Measurements from ENCODE around the gene GUCD1. TPM values are rescaled to one million over a fixed set of nuclear protein-coding genes. Genes with fewer than 3 reads are reported as not detected.
A peak's percentile ranks its signal among the peaks of the same experiment; 100 is the strongest.
"Not testable (repeated sequence)": the region's sequence is repeated elsewhere in the genome, so short reads cannot be mapped to it uniquely, and the experiment has no call there.

GUCD1 gene
- total and polyA plus RNA-seq, 2 of the 8 experiments (the other 6 are each of a cell fraction or from before 2014, with no cell fraction given): 85.2 to 128 TPM

GRCh38 chr22:24602105-24602749 lies 47.3 kb upstream of the GUCD1 start:
- Histone ChIP-seq H3K4me1 (replicated peaks in 1 of 4; ENCODE audit: control insufficient read depth in 3 of 4, insufficient read depth in 4 of 4, low read length in 3 of 4) (peaks cover 4 to 16% (median 11%) of the 10 kb centered on the region in 4 experiments), H2BK12ac (ENCODE audit: low read depth, low read length) (peak overlapping the region; percentile 27; the same call in 1 of the 2 replicates), H2AK5ac (ENCODE audit: low read depth, low read length) (peak overlapping the region; percentile 53; the same call in 1 of the 2 replicates)
- H3K4ac ChIP-seq (replicated peaks; ENCODE audit: insufficient read length, low read depth, low read length); H3K27ac ChIP-seq (ENCODE audit: low read depth, low read length); H4K20me1 ChIP-seq (replicated peaks in 1 of 2; ENCODE audit: control insufficient read depth in 1 of 2, insufficient read depth in 2 of 2, low read length in 2 of 2); H3K56ac ChIP-seq (replicated peaks; ENCODE audit: insufficient read length, low read depth, low read length); H3K9ac ChIP-seq (replicated peaks in 1 of 4; ENCODE audit: extremely low read depth in 1 of 4, low read depth in 3 of 4, low read length in 3 of 4); H3K4me2 ChIP-seq (ENCODE audit: insufficient read depth in 1 of 2, low read depth in 2 of 2, low read length in 2 of 2); H3K36me3 ChIP-seq (ENCODE audit: control insufficient read depth in 2 of 4, insufficient read depth in 4 of 4, low read length in 3 of 4); H3K9me3 ChIP-seq (ENCODE audit: insufficient read depth in 2 of 2, low read depth in 1 of 2, low read length in 1 of 2); H2BK5ac ChIP-seq (ENCODE audit: low read depth, low read length); H3K79me2 ChIP-seq (ENCODE audit: control insufficient read depth in 1 of 2, insufficient read depth in 2 of 2, low read length in 2 of 2); H4K5ac ChIP-seq (ENCODE audit: insufficient read length, low read depth, low read length); H2AFZ ChIP-seq (ENCODE audit: low read length); H3K14ac ChIP-seq (ENCODE audit: insufficient read length); H3K4me3 ChIP-seq (ENCODE audit: extremely low read depth in 1 of 4, insufficient read depth in 2 of 4, low read depth in 3 of 4, low read length in 4 of 4); H3K23ac ChIP-seq (ENCODE audit: insufficient read length); H3K79me1 ChIP-seq (ENCODE audit: low read depth, low read length); H3K27me3 ChIP-seq (replicated peaks in 1 of 4; ENCODE audit: control insufficient read depth in 3 of 4, extremely low read depth in 1 of 4, insufficient read depth in 3 of 4, low read length in 3 of 4); H2BK20ac ChIP-seq (ENCODE audit: low read length); H3K18ac ChIP-seq (ENCODE audit: extremely low read depth, low read length); FAIRE-seq; H4K91ac ChIP-seq (replicated peaks; ENCODE audit: insufficient read length, low read length); H2BK120ac ChIP-seq (replicated peaks; ENCODE audit: low read depth, low read length); CTCF ChIA-PET (ENCODE audit: partially characterized antibody); H3K23me2 ChIP-seq (ENCODE audit: low read depth, low read length); DNase-seq (ENCODE audit: low read depth in 1 of 2, low spot score in 2 of 2); H2BK15ac ChIP-seq (ENCODE audit: low read length); H4K8ac ChIP-seq (ENCODE audit: extremely low read depth, insufficient read depth, low read length): not testable (repeated sequence)
- WGBS, 2 experiments (ENCODE audit: extremely low coverage in 1 of 2, insufficient coverage in 1 of 2, insufficient read length in 1 of 2, insufficient replicate concordance in 2 of 2, low coverage in 1 of 2, low lambda C conversion rate in 2 of 2, missing lambda C conversion rate in 1 of 2): 89% methylated on average over 11 of the region's 11 CpGs; no CpG with 5 or more reads in 1 of the 2 experiments
- POLR2A ChIA-PET (ENCODE audit: partially characterized antibody): interaction anchor here (0.6 to 1.1 kb wide), 2 partner anchors 10 to 18 kb away, joined by 3 read pairs; no protein-coding TSS in a partner anchor
